Right ventricle myocardium inferior (tissue), 1 donor: Measurements from ENCODE around the gene TUBA8. TPM values are rescaled to one million over a fixed set of nuclear protein-coding genes. Genes with fewer than 3 reads are reported as not detected.
"Not testable (repeated sequence)": the region's sequence is repeated elsewhere in the genome, so short reads cannot be mapped to it uniquely, and the experiment has no call there.

Source experiments
- ATAC-seq: fragments of 200-7000 bp; cut with Tn5 transposase; one replicate; pipeline ENCODE4 v1.9.1; 2020; ENCODE audit warnings: mild to moderate bottlenecking, moderate library complexity
- DNase-seq: peaks from one replicate; pipeline ENCODE4 v3.0.0; 2021; ENCODE audit errors: missing footprints
- intact Hi-C: fragments of 100-400 bp; cut with DNase I; formaldehyde crosslinking; loops from one replicate; pipeline ENCODE4 v1.11.0; 2022
- total RNA-seq: library from RNA; stranded (reverse); fragmentation: NEBNext Ultra II Directional; extraction: Animal tissue kit (Norgen Biotek cat#: 25700); gene quantifications from one replicate; pipeline ENCODE4 v1.2.1, GENCODE V29; 2021
- donor health status: DM: no; HTN: yes; CAD: no; lungs with severe emphysema.

The TUBA8 gene
- total RNA-seq, 1 donor from 2014 or later: 243 TPM

GRCh38 chr22:18115906-18116371 lies 5.3 kb downstream of the TUBA8 start:
- no peak for DNase-seq
- intact Hi-C loops: no loop called here
- peak; percentile 24 for ATAC-seq

- intact Hi-C loops: no loop called here
- ATAC-seq (no peak), DNase-seq (no peak)
Observed at GRCh38 chr22:18116634-18117033, 6.0 kb downstream of the TUBA8 start.

- DNase-seq: no peak
- no peak for ATAC-seq
- intact Hi-C loops: no loop called here
Observed at GRCh38 chr22:18118345-18118915, 7.8 kb downstream of the TUBA8 start.

GRCh38 chr22:18119409-18120110 lies 9.0 kb downstream of the TUBA8 start:
- intact Hi-C loops: no loop called here
- no peak for DNase-seq
- ATAC-seq: peak; percentile 79

GRCh38 chr22:18120857-18121256 lies 10.2 kb downstream of the TUBA8 start:
- no peak for ATAC-seq
- no peak for DNase-seq
- intact Hi-C loops: no loop called here

GRCh38 chr22:18121506-18121905 lies 10.9 kb downstream of the TUBA8 start:
- intact Hi-C loops: no loop called here
- ATAC-seq: no peak
- DNase-seq: no peak

- ATAC-seq (no peak), DNase-seq (no peak)
- intact Hi-C loops: no loop called here
Observed at GRCh38 chr22:18121954-18122554, 11.4 kb downstream of the TUBA8 start.

GRCh38 chr22:18123476-18124025 lies 12.9 kb downstream of the TUBA8 start:
- ATAC-seq, DNase-seq, intact Hi-C loops: not testable (repeated sequence)

GRCh38 chr22:18126606-18127005 lies 16.0 kb downstream of the TUBA8 start:
- no peak for ATAC-seq
- DNase-seq: no peak
- intact Hi-C loops: no loop called here

- intact Hi-C loops: no loop called here
- no peak for DNase-seq
- ATAC-seq: no peak
Observed at GRCh38 chr22:18130018-18130417, 19.4 kb downstream of the TUBA8 start.

GRCh38 chr22:18130699-18131429 lies 20.3 kb downstream of the TUBA8 start:
- DNase-seq (no peak), ATAC-seq (no peak)
- intact Hi-C loops: no loop called here

- intact Hi-C loops: no loop called here
- no peak for DNase-seq
- peak; percentile 86 for ATAC-seq
Observed at GRCh38 chr22:18133452-18133851, 22.8 kb downstream of the TUBA8 start.

GRCh38 chr22:18136563-18137320 lies 26.1 kb downstream of the TUBA8 start:
- intact Hi-C loops: no loop called here
- no peak for DNase-seq
- ATAC-seq: no peak

- intact Hi-C loops, ATAC-seq, DNase-seq: not testable (repeated sequence)
Observed at GRCh38 chr22:18141004-18141403, 30.4 kb downstream of the TUBA8 start.

GRCh38 chr22:18144105-18144504 lies 33.5 kb downstream of the TUBA8 start:
- DNase-seq: no peak
- intact Hi-C loops: no loop called here
- no peak for ATAC-seq

- intact Hi-C loops: no loop called here
- no peak for DNase-seq
- no peak for ATAC-seq
Observed at GRCh38 chr22:18145676-18146388, 35.2 kb downstream of the TUBA8 start.

GRCh38 chr22:18146389-18146753 lies 35.8 kb downstream of the TUBA8 start:
- ATAC-seq (no peak), DNase-seq (no peak)
- intact Hi-C loops: no loop called here

GRCh38 chr22:18147791-18148190 lies 37.2 kb downstream of the TUBA8 start:
- no peak for ATAC-seq
- intact Hi-C loops: no loop called here
- DNase-seq: no peak
